Frontal cortex (tissue), 4 donors: ENCODE measurements around the gene SPOCD1. TPM values are rescaled to one million over a fixed set of nuclear protein-coding genes. Genes with fewer than 3 reads are reported as not detected.

Source experiments
- DNase-seq, 2 donors: peaks; one replicate each; pipeline ENCODE4 v3.0.0; 2012; ENCODE audit warnings: low spot score in 2 of 2
- FAIRE-seq: peaks from 2 replicates; lab custom pipeline; 2012; peaks lifted over from hg19 to GRCh38; lab: Jason Lieb, UNC
- total RNA-seq: library from RNA; depleted of rRNA; stranded (reverse); fragments of >200 nt; gene quantifications from one replicate; pipeline ENCODE4 v1.2.3, GENCODE V29; 2014
- donor health status: control.
- donor health status: control.
- donor health status: control.

SPOCD1 gene
- total RNA-seq, 1 donor from 2014 or later: under 0.01 TPM

- no peak for DNase-seq
- no peak for FAIRE-seq
These were observed 53.9 kb downstream of the SPOCD1 start for GRCh38 chr1:31761883-31762282.

- peak; percentile 74 to 84 for DNase-seq
- no peak for FAIRE-seq
These were observed 55.1 kb downstream of the SPOCD1 start for GRCh38 chr1:31760471-31761470.

DNA sequence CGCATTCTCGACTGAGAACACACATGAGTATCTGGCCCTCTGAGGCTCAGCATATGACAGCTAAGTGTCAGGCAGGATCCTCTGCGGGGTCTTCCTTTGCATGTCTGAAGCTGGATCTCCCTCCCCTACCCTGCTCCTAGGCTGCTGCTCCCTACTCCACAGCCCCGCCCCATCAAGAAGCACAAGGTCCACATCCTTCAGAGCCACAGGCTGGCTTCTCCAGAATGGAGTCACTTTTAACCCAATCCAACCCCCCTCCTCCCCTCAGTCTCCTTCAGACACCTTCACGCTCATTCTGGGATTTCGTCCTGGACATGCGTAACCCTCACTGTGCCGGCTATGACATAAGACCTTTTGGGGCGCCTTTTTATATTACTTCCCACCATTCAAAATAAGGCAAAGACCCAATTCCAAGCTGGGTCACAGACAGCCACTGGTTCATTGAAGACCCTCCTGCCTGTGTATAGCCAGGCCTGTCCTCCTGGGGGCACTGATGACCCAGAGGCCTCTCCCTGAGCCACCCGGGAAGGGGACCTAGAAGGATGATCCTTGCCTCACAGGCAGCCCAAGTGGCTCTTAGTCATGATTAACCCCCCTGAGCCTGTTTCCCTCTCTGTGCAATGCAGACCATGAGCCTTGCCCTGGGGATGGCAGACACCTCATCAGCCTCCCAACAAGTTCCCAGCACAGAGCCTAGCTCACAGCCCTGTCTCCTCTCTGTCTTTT lies 56.4 kb downstream of the SPOCD1 start:
- DNase-seq (no peak), FAIRE-seq (no peak)

DNA sequence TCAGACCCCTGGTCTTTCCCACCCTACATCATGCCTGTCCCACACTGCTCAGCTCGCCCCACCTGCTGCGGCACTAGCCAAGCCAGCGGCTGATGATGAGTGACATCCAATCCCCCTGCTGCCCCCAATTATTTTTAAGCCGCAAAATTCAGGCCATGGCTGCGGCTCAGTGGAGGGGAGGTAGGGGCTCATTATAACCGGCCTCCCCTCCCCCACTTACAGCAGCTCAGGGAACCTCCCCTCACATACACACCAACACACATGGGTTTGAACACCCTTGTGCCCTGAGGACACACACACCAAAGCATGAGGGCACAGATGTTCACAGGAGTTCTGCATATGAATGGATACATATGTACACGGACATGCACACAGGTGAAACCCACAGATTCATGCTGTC lies 57.0 kb downstream of the SPOCD1 start:
- DNase-seq (no peak), FAIRE-seq (no peak)

- DNase-seq: no peak
- FAIRE-seq: no peak
These were observed 57.8 kb downstream of the SPOCD1 start for GRCh38 chr1:31757989-31758388.

DNA sequence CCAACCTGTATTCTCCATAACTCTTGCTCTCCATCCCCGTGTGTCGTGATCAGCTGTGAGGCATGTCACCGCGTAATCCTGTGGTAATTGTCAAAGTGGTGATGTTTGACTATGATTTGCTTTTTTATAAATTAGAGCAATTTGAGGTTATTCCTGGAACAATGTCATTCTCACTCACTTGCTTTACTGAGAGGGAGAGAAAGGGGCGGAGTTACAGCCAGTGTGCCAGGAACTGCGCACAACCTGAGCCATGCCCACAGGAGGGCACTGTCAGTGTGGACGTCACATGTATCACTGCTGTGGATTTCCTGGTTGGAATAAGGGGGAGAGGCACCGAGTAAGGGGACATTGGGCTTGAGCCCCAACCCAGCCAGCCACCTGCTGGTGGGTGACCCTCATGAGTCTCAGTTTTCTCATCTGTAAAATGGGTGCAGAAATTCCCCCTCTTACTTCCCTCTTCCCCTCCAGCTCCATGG lies 58.6 kb downstream of the SPOCD1 start:
- DNase-seq (no peak), FAIRE-seq (no peak)

DNA sequence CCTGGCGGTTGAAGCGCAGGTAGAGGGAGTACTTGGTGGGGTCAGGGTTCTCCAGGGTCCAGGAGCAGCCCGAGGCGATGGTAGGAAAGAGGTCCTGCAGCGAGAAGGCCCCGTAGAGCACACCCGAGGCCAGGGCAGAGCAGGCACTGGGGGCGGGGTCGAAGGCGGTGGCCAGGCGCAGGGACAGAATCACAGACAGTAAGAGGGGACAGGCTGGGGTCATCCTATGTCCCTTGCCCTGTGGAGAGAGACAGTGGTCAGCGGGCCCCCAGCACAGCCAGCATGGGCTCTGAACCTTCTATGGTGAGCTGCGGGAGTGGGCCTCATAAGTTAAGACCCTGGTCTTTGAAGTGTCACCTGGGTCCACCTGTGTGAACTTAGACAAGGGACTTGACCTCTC lies 59.2 kb downstream of the SPOCD1 start:
- FAIRE-seq (no peak), DNase-seq (no peak)

GRCh38 chr1:31755850-31756492 lies 59.9 kb downstream of the SPOCD1 start:
- FAIRE-seq: no peak
- DNase-seq: no peak

DNA sequence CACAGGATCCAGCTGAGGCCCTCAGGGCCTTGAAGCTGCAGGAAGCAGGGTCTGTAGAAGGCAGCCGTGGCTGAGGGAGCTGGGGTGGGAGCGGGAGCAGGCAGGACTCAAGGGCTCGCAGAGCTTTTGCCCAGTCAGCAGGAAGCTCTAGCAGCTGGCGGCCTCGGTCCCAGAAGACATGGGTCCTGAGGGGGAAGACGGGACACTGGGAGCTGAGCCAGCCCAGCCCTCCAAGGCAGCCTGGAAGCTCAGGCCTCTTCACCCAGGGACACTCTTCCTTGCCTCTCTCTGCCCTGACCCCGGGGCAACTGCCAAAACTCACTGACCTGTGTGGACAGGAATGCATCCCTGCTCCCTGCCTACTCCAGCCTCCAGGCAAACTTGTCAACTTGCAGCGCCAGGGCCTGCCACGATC lies 60.6 kb downstream of the SPOCD1 start:
- FAIRE-seq: no peak
- no peak for DNase-seq

- no peak for FAIRE-seq
- no peak for DNase-seq
These were observed 61.4 kb downstream of the SPOCD1 start for GRCh38 chr1:31754397-31754796.

GRCh38 chr1:31753707-31754349 lies 62.0 kb downstream of the SPOCD1 start:
- FAIRE-seq (no peak), DNase-seq (peak; percentile 78 to 85)

GRCh38 chr1:31752952-31753475 lies 62.8 kb downstream of the SPOCD1 start:
- DNase-seq (no peak), FAIRE-seq (no peak)

DNA sequence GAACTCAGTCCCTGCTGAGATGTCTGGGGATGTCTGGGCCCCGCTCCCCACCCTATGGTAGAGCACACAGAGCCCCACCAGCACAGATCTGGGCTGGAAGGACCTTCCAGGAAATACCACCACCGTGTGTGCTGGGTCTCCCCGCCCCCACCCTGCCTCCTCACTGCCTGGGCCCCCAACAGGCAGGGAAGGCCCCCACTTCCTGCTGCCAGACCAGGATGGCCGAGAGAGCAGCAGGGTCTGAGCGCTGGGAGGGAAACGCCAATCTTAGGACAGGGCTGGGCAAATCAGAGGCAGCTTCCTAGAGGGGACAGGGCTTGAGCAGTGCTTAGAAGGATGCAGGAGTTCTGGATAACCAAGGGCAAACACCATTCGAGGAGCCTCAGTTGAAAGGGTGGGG lies 63.6 kb downstream of the SPOCD1 start:
- DNase-seq (no peak), FAIRE-seq (no peak)

- DNase-seq (no peak), FAIRE-seq (no peak)
These were observed 64.0 kb downstream of the SPOCD1 start for GRCh38 chr1:31751822-31752241.

GRCh38 chr1:31750858-31751510 lies 64.8 kb downstream of the SPOCD1 start:
- FAIRE-seq (no peak), DNase-seq (no peak)

GRCh38 chr1:31749785-31750735 lies 65.8 kb downstream of the SPOCD1 start:
- DNase-seq: no peak
- FAIRE-seq: no peak

GRCh38 chr1:31748365-31748764 lies 67.5 kb downstream of the SPOCD1 start:
- no peak for FAIRE-seq

GRCh38 chr1:31747304-31747703 lies 68.5 kb downstream of the SPOCD1 start:
- DNase-seq (no peak), FAIRE-seq (no peak)

More at GRCh38 chr1:31748365-31748764, 67.5 kb downstream of the SPOCD1 start:
- DNase-seq: no peak
